B cell (primary cell): Measurements from ENCODE around the gene USP6NL.

ENCODE experiments used
- EZH2 ChIP-seq: IDR thresholded peaks from 2 replicates; pipeline ENCODE4 v1.6.1; 2012; ENCODE audit warnings: borderline replicate concordance, low read depth, mild to moderate bottlenecking, moderate library complexity, low read length; ENCODE audit not compliant: insufficient read depth, poor library complexity, severe bottlenecking
- TF ChIP-seq, protein P1 (sequence below): fragments of 200-600 bp; IDR thresholded peaks from one replicate; pipeline ENCODE4 v1.8.0; 2022; ENCODE audit warnings: antibody characterized with exemption, mild to moderate bottlenecking

DNA sequence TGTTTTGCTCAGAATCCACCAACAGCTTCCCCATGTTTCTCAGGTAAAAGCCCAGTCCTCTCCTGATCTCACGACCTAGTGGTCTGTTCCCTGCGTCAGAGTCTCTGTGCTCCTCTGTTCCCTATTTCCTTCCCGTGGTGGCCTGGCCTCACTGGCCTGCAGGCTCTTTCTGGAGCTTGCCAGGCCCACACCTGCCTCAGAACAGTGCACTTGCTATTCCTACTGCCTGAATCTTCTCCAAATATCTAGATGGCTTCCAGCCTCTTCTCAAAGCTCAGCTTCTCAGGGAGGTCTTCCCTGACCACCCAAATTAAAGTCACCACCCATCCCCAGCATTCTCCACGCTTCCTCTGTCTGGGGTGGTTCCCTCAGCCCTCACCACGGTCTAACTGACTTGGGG lies 165.3 kb downstream of the USP6NL start:
- TF ChIP-seq EZH2: no peak
- TF ChIP-seq, protein P1, sequence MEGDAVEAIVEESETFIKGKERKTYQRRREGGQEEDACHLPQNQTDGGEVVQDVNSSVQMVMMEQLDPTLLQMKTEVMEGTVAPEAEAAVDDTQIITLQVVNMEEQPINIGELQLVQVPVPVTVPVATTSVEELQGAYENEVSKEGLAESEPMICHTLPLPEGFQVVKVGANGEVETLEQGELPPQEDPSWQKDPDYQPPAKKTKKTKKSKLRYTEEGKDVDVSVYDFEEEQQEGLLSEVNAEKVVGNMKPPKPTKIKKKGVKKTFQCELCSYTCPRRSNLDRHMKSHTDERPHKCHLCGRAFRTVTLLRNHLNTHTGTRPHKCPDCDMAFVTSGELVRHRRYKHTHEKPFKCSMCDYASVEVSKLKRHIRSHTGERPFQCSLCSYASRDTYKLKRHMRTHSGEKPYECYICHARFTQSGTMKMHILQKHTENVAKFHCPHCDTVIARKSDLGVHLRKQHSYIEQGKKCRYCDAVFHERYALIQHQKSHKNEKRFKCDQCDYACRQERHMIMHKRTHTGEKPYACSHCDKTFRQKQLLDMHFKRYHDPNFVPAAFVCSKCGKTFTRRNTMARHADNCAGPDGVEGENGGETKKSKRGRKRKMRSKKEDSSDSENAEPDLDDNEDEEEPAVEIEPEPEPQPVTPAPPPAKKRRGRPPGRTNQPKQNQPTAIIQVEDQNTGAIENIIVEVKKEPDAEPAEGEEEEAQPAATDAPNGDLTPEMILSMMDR: no peak
